Suprapubic skin (tissue), 4 donors: ENCODE results near the gene CD72. TPM values are rescaled to one million over a fixed set of nuclear protein-coding genes. Genes with fewer than 3 reads are reported as not detected.

Experiments used
- DNase-seq, 2 donors: peaks; one replicate each; pipeline ENCODE4 v3.0.0-alpha.2; 2019; ENCODE audit warnings: low spot score in 2 of 2
- H3K27ac ChIP-seq: fragments of 200-600 bp; sonication (generic); one replicate; pipeline ENCODE4 v1.5.1; 2019
- H3K27me3 ChIP-seq: fragments of 200-600 bp; sonication (generic); one replicate; pipeline ENCODE4 v1.5.1; 2019
- H3K36me3 ChIP-seq: fragments of 200-600 bp; sonication (generic); one replicate; pipeline ENCODE4 v1.5.1; 2019
- H3K4me1 ChIP-seq: fragments of 200-600 bp; sonication (generic); one replicate; pipeline ENCODE4 v1.5.1; 2019
- H3K4me3 ChIP-seq: fragments of 200-600 bp; sonication (generic); one replicate; pipeline ENCODE4 v1.5.1; 2019; ENCODE audit warnings: mild to moderate bottlenecking
- H3K9me3 ChIP-seq: fragments of 200-600 bp; sonication (generic); one replicate; pipeline ENCODE4 v1.5.1; 2019
- EP300 ChIP-seq: sonication (generic); formaldehyde crosslinking; IDR thresholded peaks from one replicate; pipeline ENCODE4 v1.6.1; 2017; ENCODE audit warnings: antibody characterized with exemption
- POLR2A ChIP-seq, 2 donors: fragments of 450-650 bp; IDR thresholded peaks; one replicate each; pipeline ENCODE4 v1.6.1; 2017; ENCODE audit warnings: antibody characterized with exemption in 2 of 2, mild to moderate bottlenecking in 2 of 2, moderate library complexity in 2 of 2
- POLR2AphosphoS5 ChIP-seq, 3 donors: sonication (generic); formaldehyde crosslinking; IDR thresholded peaks; one replicate each; pipeline ENCODE4 v1.6.1; 2017; ENCODE audit warnings: antibody characterized with exemption in 3 of 3
- WGBS: methylation state at CpG from one replicate; pipeline ENCODE4 v1.1.5; 2018; 5-methylcytosine and 5-hydroxymethylcytosine counted together
- total RNA-seq, 4 donors: library from RNA; depleted of rRNA; stranded (reverse); fragments of >200 nt; gene quantifications; one replicate each; pipeline ENCODE4 v1.1.0, GENCODE V29; 2016
- TF ChIP-seq, protein P1 (sequence below), 2 donors: fragments of 200-600 bp in 1 of 2; fragments of 450-650 bp in 1 of 2; sonication (generic) in 1 of 2; IDR thresholded peaks; one replicate each; pipeline ENCODE4 v1.5.1; 2016 to 2019; ENCODE audit warnings: antibody characterized with exemption in 2 of 2, mild to moderate bottlenecking in 1 of 2, moderate library complexity in 1 of 2

CD72 gene, protein sequence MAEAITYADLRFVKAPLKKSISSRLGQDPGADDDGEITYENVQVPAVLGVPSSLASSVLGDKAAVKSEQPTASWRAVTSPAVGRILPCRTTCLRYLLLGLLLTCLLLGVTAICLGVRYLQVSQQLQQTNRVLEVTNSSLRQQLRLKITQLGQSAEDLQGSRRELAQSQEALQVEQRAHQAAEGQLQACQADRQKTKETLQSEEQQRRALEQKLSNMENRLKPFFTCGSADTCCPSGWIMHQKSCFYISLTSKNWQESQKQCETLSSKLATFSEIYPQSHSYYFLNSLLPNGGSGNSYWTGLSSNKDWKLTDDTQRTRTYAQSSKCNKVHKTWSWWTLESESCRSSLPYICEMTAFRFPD
- total RNA-seq = 10 to 100 TPM in 1 of 4 donors, 1 to 10 TPM in 3; 1.9 to 16.7 (median 4.9) TPM

DNA sequence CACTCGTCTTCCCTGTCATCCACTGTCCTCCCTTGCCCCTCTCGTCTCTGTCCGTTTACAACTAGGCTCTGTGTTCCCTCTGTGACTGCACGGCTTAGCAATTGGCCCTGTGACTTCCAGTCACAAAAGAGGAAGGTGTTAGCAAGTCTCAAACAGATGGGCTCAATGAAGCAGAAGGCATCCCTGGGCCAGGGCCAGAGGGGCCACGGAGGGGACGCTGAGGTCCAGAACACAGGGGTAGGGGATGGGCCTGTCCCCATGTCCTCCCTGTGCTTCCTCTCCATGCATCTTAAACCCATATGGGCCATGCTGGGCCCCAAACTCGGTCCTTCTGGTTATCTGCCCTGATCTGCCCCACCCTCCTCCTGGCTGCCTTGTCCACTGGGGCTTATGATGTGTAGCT lies at the start of gene CD72:
CD72 (minus strand) TSS at position 89 of the 403 bp plus-strand sequence. CDS start 110 bp downstream, outside the sequence.
- Histone ChIP-seq H3K4me1 (peaks cover 10% of the 10 kb centered on the region), H3K36me3 (no peaks in the 10 kb centered on the region), H3K27ac (no peak within 1 kb of the TSS), H3K27me3 (no peaks in the 10 kb centered on the region), H3K9me3 (no peaks in the 10 kb centered on the region), H3K4me3 (peak within 1 kb of the TSS; percentile 48)
- 85% methylated on average over 6 of the region's 7 CpGs for WGBS
- peak in 1 of 2 donors; percentile 61 for DNase-seq
- TF ChIP-seq POLR2AphosphoS5 (IDR thresholded peaks at IDR 0.05) = no peak
- TF ChIP-seq, protein P1, sequence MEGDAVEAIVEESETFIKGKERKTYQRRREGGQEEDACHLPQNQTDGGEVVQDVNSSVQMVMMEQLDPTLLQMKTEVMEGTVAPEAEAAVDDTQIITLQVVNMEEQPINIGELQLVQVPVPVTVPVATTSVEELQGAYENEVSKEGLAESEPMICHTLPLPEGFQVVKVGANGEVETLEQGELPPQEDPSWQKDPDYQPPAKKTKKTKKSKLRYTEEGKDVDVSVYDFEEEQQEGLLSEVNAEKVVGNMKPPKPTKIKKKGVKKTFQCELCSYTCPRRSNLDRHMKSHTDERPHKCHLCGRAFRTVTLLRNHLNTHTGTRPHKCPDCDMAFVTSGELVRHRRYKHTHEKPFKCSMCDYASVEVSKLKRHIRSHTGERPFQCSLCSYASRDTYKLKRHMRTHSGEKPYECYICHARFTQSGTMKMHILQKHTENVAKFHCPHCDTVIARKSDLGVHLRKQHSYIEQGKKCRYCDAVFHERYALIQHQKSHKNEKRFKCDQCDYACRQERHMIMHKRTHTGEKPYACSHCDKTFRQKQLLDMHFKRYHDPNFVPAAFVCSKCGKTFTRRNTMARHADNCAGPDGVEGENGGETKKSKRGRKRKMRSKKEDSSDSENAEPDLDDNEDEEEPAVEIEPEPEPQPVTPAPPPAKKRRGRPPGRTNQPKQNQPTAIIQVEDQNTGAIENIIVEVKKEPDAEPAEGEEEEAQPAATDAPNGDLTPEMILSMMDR (IDR thresholded peaks at IDR 0.05) = no peak
- no peak for TF ChIP-seq EP300
- no peak for TF ChIP-seq POLR2A (IDR thresholded peaks at IDR 0.05)

DNA sequence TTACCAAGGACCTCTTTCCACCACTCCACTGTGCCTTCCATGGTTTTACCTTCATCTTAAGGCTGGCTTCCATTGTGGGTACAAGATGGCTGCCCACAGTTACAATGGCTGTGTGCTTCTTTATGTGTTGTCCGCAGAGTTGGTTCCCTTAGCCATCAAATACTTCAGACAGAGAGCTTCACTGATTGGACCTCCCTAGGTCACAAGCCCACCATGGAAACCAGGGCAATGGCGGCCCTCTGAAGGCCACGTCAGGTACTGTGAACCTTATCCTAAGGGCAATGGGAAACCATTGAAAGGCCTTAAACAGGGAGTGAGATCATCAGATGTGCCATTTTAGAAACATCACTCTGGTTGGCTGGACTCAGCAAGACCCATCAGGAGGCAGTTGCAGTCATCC lies 49.7 kb upstream of the CD72 start:
- 97% methylated on average over 3 of the region's 3 CpGs for WGBS
- Histone ChIP-seq H3K9me3 (no peaks in the 10 kb centered on the region), H3K4me1 (peaks cover 14% of the 10 kb centered on the region), H3K27me3 (no peaks in the 10 kb centered on the region), H3K4me3 (no peak overlapping the region), H3K27ac (no peak overlapping the region), H3K36me3 (no peaks in the 10 kb centered on the region)
- DNase-seq = no peak
- TF ChIP-seq POLR2AphosphoS5 (IDR thresholded peaks at IDR 0.05) = no peak

DNA sequence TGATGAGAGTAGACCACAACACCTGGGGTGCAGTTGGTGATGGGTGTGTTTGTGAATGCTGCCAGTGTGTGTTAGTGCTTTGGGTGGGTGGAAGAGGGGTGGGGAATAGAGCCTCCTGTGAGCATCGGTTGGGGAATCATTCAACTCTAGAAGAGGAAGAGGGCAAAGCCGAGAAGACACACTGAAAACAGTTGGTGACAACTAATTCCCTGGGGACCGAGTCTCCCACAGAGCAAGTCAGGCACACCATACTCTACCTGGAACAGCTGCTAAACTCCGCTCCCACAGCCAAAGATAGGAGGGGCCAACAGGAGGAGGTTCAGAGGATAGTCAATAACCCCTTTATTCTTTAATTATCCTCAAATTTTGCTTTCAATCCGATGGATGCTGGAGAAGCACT lies 48.3 kb upstream of the CD72 start:
- H3K27ac ChIP-seq = no peak overlapping the region
- TF ChIP-seq POLR2A (IDR thresholded peaks at IDR 0.05) = no peak
- TF ChIP-seq POLR2AphosphoS5 (IDR thresholded peaks at IDR 0.05) = no peak
- TF ChIP-seq EP300 = no peak
- TF ChIP-seq, protein P1 (IDR thresholded peaks at IDR 0.05) = no peak
- H3K36me3 ChIP-seq = no peaks in the 10 kb centered on the region
- H3K4me1 ChIP-seq = peaks cover 18% of the 10 kb centered on the region
- no peaks in the 10 kb centered on the region for H3K9me3 ChIP-seq
- WGBS = 91% methylated on average over 5 of the region's 5 CpGs
- no peak overlapping the region for H3K4me3 ChIP-seq
- no peak for DNase-seq
- H3K27me3 ChIP-seq = no peaks in the 10 kb centered on the region

DNA sequence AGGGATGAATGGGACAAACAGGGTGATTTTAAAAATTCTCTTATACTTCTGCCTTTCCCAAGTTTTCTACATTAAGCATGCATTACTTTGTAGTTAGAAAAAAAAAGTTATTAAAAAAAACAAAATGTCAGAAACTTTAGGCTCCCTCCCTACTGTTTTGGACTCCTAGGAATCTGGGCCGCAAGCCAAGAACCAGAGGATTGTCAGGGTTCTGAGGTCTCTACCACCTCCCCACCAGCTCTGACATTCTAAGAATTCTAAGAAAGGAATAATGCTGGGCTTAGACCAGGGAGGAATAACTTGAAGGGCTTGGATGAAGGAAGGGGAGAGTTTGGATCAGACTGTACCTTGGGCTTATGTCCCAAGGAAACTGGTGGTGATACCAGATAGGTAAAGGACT lies 47.8 kb upstream of the CD72 start:
- Histone ChIP-seq H3K4me3 (no peak overlapping the region), H3K27ac (no peak overlapping the region), H3K9me3 (no peaks in the 10 kb centered on the region), H3K36me3 (no peaks in the 10 kb centered on the region), H3K4me1 (peaks cover 22% of the 10 kb centered on the region), H3K27me3 (no peaks in the 10 kb centered on the region)
- 76% methylated on average over 1 of the region's 1 CpG for WGBS
- no peak for DNase-seq
- TF ChIP-seq POLR2AphosphoS5 (IDR thresholded peaks at IDR 0.05) = no peak

DNA sequence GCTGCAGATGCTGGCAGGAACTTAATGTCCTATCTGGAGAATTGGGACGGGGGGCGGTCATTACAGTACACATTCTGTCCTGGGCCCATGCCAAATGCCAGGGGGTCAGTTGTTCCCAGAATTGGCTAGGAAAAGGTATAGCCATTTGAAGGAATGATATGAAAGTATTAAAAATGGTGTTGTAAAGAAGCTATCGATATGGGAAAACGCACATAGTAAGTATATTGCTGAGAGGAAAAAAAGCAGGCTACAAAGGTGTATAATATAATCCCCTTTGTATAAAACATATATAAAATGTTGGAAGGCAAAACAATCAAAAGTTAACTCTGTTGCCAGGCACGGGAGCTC lies 47.2 kb upstream of the CD72 start:
- peaks cover 4% of the 10 kb centered on the region for H3K36me3 ChIP-seq
- DNase-seq = no peak
- no peaks in the 10 kb centered on the region for H3K27me3 ChIP-seq
- H3K9me3 ChIP-seq = no peaks in the 10 kb centered on the region
- H3K4me1 ChIP-seq = peaks cover 28% of the 10 kb centered on the region
- TF ChIP-seq, protein P1 (IDR thresholded peaks at IDR 0.05) = no peak
- no peak for TF ChIP-seq EP300
- no peak for TF ChIP-seq POLR2AphosphoS5 (IDR thresholded peaks at IDR 0.05)
- no peak for TF ChIP-seq POLR2A (IDR thresholded peaks at IDR 0.05)
- WGBS = 12% methylated on average over 5 of the region's 5 CpGs
- H3K27ac ChIP-seq = no peak overlapping the region
- peak overlapping the region; percentile 58 for H3K4me3 ChIP-seq

DNA sequence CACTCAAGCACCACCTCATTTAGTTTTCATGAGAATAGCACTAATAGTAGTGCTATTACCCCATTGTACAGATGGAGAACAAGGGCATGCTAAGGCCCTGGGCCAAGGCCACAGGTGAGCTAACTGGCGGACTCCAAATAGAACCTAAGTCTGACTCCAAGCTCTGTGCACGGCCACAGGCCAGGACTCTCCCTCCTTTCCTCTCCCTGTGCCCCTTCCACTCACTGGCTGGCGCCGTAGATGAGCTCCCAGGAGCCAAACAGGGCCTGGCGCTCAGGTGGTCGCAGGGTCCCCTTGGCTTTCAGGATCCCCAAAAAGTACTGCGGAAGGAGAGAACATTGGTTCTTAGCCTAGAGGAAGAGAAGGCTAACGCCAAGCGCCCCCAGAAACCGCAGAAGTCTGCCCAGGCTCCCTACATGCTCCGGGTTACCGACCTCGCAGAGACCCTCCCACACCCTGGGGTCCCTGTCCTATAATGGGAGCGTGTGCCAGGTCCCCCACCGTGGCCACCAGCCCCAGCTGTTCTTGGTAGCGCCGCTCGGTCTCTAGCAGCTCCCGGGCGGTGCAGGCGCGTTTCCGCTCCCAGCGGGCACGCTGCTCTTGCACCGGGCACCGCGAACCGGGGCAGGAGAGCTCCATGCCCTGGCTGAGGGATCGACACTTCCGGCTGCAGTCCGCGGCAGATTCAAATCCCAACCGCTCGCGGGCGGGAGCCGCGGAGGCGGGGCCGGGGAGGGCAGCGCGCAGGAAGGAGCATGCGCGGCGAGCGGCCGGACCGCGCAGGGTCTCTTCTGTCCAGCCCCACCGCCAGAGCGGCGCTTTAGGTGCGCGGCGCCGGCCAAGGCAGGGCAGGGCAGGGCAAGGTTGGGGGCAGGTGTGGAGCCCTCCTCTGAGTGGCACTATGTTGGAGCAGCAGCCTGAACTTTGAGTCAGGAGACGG lies 46.6 kb upstream of the CD72 start, which contains the start of gene ARHGEF39:
ARHGEF39 (minus strand) TSS at position 665 of the 940 bp plus-strand sequence; CDS start at position 639, 26 bp downstream.
- Histone ChIP-seq H3K27ac (peak within 1 kb of the TSS; percentile 32), H3K9me3 (no peaks in the 10 kb centered on the region), H3K4me1 (peaks cover 35% of the 10 kb centered on the region), H3K36me3 (peaks cover 4% of the 10 kb centered on the region), H3K4me3 (peak within 1 kb of the TSS; percentile 58), H3K27me3 (no peaks in the 10 kb centered on the region)
- 16% methylated on average over 18 of the region's 58 CpGs for WGBS
- no peak for TF ChIP-seq EP300
- TF ChIP-seq, protein P1 (IDR thresholded peaks at IDR 0.05) = no peak
- TF ChIP-seq POLR2A (IDR thresholded peaks at IDR 0.05) = no peak
- no peak for TF ChIP-seq POLR2AphosphoS5 (IDR thresholded peaks at IDR 0.05)
- DNase-seq = peak in 1 of 2 donors; percentile 84
